Fibroblast of lung (primary cell): ENCODE data around the gene FLT3. TPM values are rescaled to one million over a fixed set of nuclear protein-coding genes. Genes with fewer than 3 reads are reported as not detected.
"Not testable (repeated sequence)": the region's sequence is repeated elsewhere in the genome, so short reads cannot be mapped to it uniquely, and the experiment has no call there.

Experiments
- DNase-seq, 2 donors: peaks; one replicate each; pipeline versions ENCODE4 v3.0.0 to v3.0.0-alpha.2; 2010; ENCODE audit warnings: low read depth in 2 of 2
- H2AFZ ChIP-seq: 2 replicates; pipeline ENCODE4 v1.5.1; 2012; ENCODE audit warnings: low read length, control low read depth, inconsistent platforms
- H3K27ac ChIP-seq: 2 replicates; pipeline ENCODE4 v1.5.1; 2011; ENCODE audit warnings: low read length, control low read depth; ENCODE audit not compliant: insufficient read depth
- H3K27me3 ChIP-seq: 2 replicates; pipeline ENCODE4 v1.5.1; 2011; ENCODE audit warnings: mild to moderate bottlenecking, low read length; ENCODE audit not compliant: control insufficient read depth, insufficient read depth
- H3K36me3 ChIP-seq: 2 replicates; pipeline ENCODE4 v1.5.1; 2011; ENCODE audit warnings: low read length; ENCODE audit not compliant: control insufficient read depth, insufficient read depth
- H3K4me1 ChIP-seq: 2 replicates; pipeline ENCODE4 v1.5.1; 2011; ENCODE audit warnings: low read length; ENCODE audit not compliant: control insufficient read depth, insufficient read depth; ENCODE audit errors: extremely low read depth
- H3K4me2 ChIP-seq: 2 replicates; pipeline ENCODE4 v1.5.1; 2011; ENCODE audit warnings: low read length, control low read depth; ENCODE audit not compliant: insufficient read depth; ENCODE audit errors: extremely low read depth
- H3K4me3 ChIP-seq, 4 experiments: fragments of 200-600 bp in 1 of 4; sonication (generic) in 1 of 4; replicated peaks in 1 of 4; 2 replicates each; pipeline ENCODE4 v1.5.1; 2011 to 2016; ENCODE audit warnings: low read length in 4 of 4, low read depth in 3 of 4, mild to moderate bottlenecking in 3 of 4, control low read depth in 2 of 4, inconsistent platforms in 1 of 4, mixed read lengths in 1 of 4; ENCODE audit not compliant: insufficient read depth in 1 of 4; ENCODE audit errors: control extremely low read depth in 1 of 4
- H3K79me2 ChIP-seq: 2 replicates; pipeline ENCODE4 v1.5.1; 2012; ENCODE audit warnings: mild to moderate bottlenecking, low read length, inconsistent platforms; ENCODE audit not compliant: control insufficient read depth, insufficient read depth
- H3K9ac ChIP-seq: 2 replicates; pipeline ENCODE4 v1.5.1; 2011; ENCODE audit warnings: mild to moderate bottlenecking, low read length, control low read depth; ENCODE audit not compliant: insufficient read depth
- H3K9me3 ChIP-seq: 2 replicates; pipeline ENCODE4 v1.5.1; 2012; ENCODE audit warnings: low read depth, low read length; ENCODE audit not compliant: control insufficient read depth, insufficient read depth
- H4K20me1 ChIP-seq: 2 replicates; pipeline ENCODE4 v1.5.1; 2011; ENCODE audit warnings: low read length; ENCODE audit not compliant: control insufficient read depth, insufficient read depth; ENCODE audit errors: extremely low read depth
- EZH2 ChIP-seq: IDR thresholded peaks from 2 replicates; pipeline ENCODE4 v1.5.1; 2012; ENCODE audit warnings: low read length, control low read depth, mild to moderate bottlenecking; ENCODE audit errors: missing control alignments
- polyA plus RNA-seq, 2 donors: library from polyadenylated mRNA; depleted of rRNA in 1 of 2; stranded (reverse) in 1 of 2; unstranded in 1 of 2; fragments of >200 nt; gene quantifications; 2 replicates each; pipeline ENCODE4 v1.2.1, GENCODE V29; 2011 to 2012; ENCODE audit warnings: missing spikeins in 1 of 2
- total RNA-seq: library from RNA; depleted of rRNA; stranded (reverse); fragments of >200 nt; gene quantifications from 2 replicates; pipeline ENCODE4 v1.2.1, GENCODE V29; 2014
- TF ChIP-seq, protein P1 (sequence below), 2 donors: IDR thresholded peaks in 1 of 2; conservative IDR thresholded peaks in 1 of 2; 1 replicate in 1 of 2; 2 replicates in 1 of 2; pipeline ENCODE4 v1.5.1; 2011 to 2012; ENCODE audit warnings: low read length in 2 of 2, control low read depth in 1 of 2, inconsistent platforms in 1 of 2, low read depth in 1 of 2, mild to moderate bottlenecking in 1 of 2

The FLT3 gene
- total and polyA plus RNA-seq, 2 donors (not counting 1 experiment from before 2014, with no cell fraction given): not detected

- Histone ChIP-seq H3K27ac (no peak overlapping the region), H3K27me3 (no peaks in the 10 kb centered on the region), H3K4me2 (no peak overlapping the region), H2AFZ (no peak overlapping the region), H3K36me3 (no peaks in the 10 kb centered on the region), H4K20me1 (no peaks in the 10 kb centered on the region), H3K4me1 (no peaks in the 10 kb centered on the region), H3K4me3 (no peak overlapping the region), H3K79me2 (no peaks in the 10 kb centered on the region), H3K9ac (no peak overlapping the region), H3K9me3 (no peaks in the 10 kb centered on the region)
- TF ChIP-seq, protein P1, sequence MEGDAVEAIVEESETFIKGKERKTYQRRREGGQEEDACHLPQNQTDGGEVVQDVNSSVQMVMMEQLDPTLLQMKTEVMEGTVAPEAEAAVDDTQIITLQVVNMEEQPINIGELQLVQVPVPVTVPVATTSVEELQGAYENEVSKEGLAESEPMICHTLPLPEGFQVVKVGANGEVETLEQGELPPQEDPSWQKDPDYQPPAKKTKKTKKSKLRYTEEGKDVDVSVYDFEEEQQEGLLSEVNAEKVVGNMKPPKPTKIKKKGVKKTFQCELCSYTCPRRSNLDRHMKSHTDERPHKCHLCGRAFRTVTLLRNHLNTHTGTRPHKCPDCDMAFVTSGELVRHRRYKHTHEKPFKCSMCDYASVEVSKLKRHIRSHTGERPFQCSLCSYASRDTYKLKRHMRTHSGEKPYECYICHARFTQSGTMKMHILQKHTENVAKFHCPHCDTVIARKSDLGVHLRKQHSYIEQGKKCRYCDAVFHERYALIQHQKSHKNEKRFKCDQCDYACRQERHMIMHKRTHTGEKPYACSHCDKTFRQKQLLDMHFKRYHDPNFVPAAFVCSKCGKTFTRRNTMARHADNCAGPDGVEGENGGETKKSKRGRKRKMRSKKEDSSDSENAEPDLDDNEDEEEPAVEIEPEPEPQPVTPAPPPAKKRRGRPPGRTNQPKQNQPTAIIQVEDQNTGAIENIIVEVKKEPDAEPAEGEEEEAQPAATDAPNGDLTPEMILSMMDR (conservative IDR thresholded peaks at IDR 0.05 in 1 of 2, IDR thresholded peaks at IDR 0.05 in 1 of 2; ENCODE audit: low read depth in 1 of 2, low read length in 2 of 2): no peak
- TF ChIP-seq EZH2: no peak
- no peak for DNase-seq
Observed at GRCh38 chr13:28037399-28037798, 63.0 kb downstream of the FLT3 start.

- Histone ChIP-seq H2AFZ (no peak overlapping the region), H3K4me3 (no peak overlapping the region), H3K27ac (no peak overlapping the region), H3K36me3 (no peaks in the 10 kb centered on the region), H3K4me1 (no peaks in the 10 kb centered on the region), H3K9ac (no peak overlapping the region), H3K9me3 (no peaks in the 10 kb centered on the region), H3K79me2 (no peaks in the 10 kb centered on the region), H3K27me3 (no peaks in the 10 kb centered on the region), H4K20me1 (no peaks in the 10 kb centered on the region), H3K4me2 (no peak overlapping the region)
- TF ChIP-seq, protein P1 (conservative IDR thresholded peaks at IDR 0.05 in 1 of 2, IDR thresholded peaks at IDR 0.05 in 1 of 2; ENCODE audit: low read depth in 1 of 2, low read length in 2 of 2): no peak
- no peak for TF ChIP-seq EZH2
- no peak for DNase-seq
Observed at GRCh38 chr13:28035146-28035782, 65.1 kb downstream of the FLT3 start.

- Histone ChIP-seq H3K36me3 (no peaks in the 10 kb centered on the region), H3K4me2 (no peak overlapping the region), H4K20me1 (no peaks in the 10 kb centered on the region), H3K79me2 (no peaks in the 10 kb centered on the region), H3K9me3 (no peaks in the 10 kb centered on the region), H3K27me3 (no peaks in the 10 kb centered on the region), H3K27ac (no peak overlapping the region), H3K4me3 (no peak overlapping the region), H3K4me1 (no peaks in the 10 kb centered on the region), H2AFZ (no peak overlapping the region), H3K9ac (no peak overlapping the region)
- no peak for DNase-seq
- TF ChIP-seq, protein P1 (conservative IDR thresholded peaks at IDR 0.05 in 1 of 2, IDR thresholded peaks at IDR 0.05 in 1 of 2; ENCODE audit: low read depth in 1 of 2, low read length in 2 of 2): no peak
- no peak for TF ChIP-seq EZH2
Observed at GRCh38 chr13:28033894-28034655, 66.3 kb downstream of the FLT3 start.

DNA sequence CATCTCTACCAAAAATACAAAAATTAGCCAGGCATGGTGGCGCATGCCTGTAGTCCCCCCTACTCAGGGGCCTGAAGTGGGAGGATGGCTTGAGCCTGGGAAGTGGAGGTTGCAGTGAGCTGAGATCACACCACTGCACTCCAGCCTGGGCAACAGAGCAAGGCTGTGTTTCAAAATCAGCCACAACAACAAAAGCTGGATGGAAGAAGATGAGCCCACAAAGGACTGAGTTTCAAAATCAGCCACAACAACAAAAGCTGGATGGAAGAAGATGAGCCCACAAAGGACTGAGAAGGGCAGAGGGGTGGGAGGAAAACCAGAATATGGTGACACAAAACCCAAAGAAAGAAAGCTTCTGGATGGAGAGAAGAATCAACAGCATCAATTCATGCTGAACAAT lies 67.9 kb downstream of the FLT3 start:
- not testable (repeated sequence) for H3K27ac ChIP-seq, H3K4me2 ChIP-seq, DNase-seq, H3K9me3 ChIP-seq, H3K79me2 ChIP-seq, H3K36me3 ChIP-seq, H4K20me1 ChIP-seq, H3K4me3 ChIP-seq, H3K9ac ChIP-seq, H2AFZ ChIP-seq, H3K4me1 ChIP-seq, H3K27me3 ChIP-seq
